Measurements from ENCODE around the gene ANGPTL8.

DNA sequence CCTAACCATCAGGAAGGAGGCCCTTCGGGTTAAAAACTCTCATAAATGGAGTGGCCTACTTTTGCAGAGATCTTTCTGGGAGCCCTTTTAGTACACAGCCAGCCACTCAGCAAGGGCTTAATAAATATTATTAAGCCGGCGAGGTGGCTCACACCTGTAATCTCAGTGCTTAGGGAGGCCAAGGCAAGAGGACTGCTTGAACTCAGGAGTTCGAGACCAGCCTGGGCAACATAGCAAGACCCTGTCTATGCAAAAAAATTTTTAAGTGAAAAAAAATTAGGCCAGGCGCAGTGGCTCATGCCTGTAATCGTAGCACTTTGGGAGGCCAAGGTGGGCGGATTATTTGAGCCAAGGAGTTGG lies 41.3 kb upstream of the ANGPTL8 start:
- TF ChIP-seq CTCF (IDR thresholded peaks at IDR 0.05) (no peak), HMGXB4 (CRISPR knock-in tag; IDR thresholded peaks at IDR 0.05) (no peak), KAT7 (CRISPR knock-in tag; IDR thresholded peaks at IDR 0.05; ENCODE audit: borderline replicate concordance) (no peak), NR3C1 (CRISPR knock-in tag; conservative IDR thresholded peaks at IDR 0.05; ENCODE audit: low read depth) (no peak), ZNF281 (CRISPR knock-in tag; IDR thresholded peaks at IDR 0.05) (no peak), EMX1 (CRISPR knock-in tag; IDR thresholded peaks at IDR 0.05) (no peak), ELF4 (CRISPR knock-in tag; IDR thresholded peaks at IDR 0.05; ENCODE audit: low read depth) (no peak), JUN (CRISPR knock-in tag; IDR thresholded peaks at IDR 0.05) (no peak)
- TF ChIP-seq, protein P1, sequence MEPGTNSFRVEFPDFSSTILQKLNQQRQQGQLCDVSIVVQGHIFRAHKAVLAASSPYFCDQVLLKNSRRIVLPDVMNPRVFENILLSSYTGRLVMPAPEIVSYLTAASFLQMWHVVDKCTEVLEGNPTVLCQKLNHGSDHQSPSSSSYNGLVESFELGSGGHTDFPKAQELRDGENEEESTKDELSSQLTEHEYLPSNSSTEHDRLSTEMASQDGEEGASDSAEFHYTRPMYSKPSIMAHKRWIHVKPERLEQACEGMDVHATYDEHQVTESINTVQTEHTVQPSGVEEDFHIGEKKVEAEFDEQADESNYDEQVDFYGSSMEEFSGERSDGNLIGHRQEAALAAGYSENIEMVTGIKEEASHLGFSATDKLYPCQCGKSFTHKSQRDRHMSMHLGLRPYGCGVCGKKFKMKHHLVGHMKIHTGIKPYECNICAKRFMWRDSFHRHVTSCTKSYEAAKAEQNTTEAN (CRISPR knock-in tag; IDR thresholded peaks at IDR 0.05) = no peak
- TF ChIP-seq, protein P2, sequence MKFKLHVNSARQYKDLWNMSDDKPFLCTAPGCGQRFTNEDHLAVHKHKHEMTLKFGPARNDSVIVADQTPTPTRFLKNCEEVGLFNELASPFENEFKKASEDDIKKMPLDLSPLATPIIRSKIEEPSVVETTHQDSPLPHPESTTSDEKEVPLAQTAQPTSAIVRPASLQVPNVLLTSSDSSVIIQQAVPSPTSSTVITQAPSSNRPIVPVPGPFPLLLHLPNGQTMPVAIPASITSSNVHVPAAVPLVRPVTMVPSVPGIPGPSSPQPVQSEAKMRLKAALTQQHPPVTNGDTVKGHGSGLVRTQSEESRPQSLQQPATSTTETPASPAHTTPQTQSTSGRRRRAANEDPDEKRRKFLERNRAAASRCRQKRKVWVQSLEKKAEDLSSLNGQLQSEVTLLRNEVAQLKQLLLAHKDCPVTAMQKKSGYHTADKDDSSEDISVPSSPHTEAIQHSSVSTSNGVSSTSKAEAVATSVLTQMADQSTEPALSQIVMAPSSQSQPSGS (CRISPR knock-in tag; IDR thresholded peaks at IDR 0.05; ENCODE audit: borderline replicate concordance, low read depth) = no peak
